Islet of Langerhans (tissue), 1 donor: ENCODE results near the gene GRIK1.

Experiments used
- FAIRE-seq: peaks from one replicate; lab custom pipeline; 2011; peaks lifted over from hg19 to GRCh38; lab: Jason Lieb, UNC

Gene GRIK1

DNA sequence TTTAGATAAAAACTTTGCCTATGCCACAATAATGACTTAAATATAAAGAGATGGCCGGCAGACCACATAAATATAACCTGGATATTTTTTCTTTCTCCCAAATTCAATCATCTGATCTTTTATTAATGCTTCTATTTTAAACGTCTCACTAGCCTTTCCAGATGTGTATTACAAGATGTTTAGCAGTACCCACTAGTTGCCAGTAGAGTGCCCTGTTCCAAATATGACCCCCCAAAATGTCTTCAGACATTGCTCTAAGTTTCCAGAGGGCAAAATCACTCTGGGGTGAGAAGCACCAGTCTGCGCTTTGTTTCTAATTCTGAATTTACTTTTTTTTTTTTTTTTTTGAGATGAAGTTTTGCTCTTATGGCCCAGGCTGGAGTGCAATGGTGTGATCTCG, 268.1 kb downstream of the GRIK1 start:
- FAIRE-seq, result no peak

DNA sequence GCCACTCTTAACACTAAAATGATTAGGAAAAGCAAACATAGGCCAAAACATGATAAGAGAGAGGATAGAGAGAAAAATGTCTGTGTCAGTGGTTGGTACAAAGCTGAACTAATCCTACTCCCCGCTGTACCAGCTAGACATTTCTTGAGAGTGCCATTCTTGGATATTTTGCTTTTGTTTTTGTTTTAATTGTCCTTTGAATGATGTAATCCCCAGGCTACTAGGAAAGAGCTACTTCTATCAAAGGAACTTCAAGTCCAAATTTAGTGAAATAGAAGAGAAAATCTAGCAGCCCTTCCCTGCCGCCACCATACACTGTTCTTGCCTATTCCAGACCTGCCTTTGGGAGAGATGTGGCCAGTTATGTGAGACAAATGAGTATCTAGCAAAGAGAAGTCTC, 269.6 kb downstream of the GRIK1 start:
- no peak for FAIRE-seq

DNA sequence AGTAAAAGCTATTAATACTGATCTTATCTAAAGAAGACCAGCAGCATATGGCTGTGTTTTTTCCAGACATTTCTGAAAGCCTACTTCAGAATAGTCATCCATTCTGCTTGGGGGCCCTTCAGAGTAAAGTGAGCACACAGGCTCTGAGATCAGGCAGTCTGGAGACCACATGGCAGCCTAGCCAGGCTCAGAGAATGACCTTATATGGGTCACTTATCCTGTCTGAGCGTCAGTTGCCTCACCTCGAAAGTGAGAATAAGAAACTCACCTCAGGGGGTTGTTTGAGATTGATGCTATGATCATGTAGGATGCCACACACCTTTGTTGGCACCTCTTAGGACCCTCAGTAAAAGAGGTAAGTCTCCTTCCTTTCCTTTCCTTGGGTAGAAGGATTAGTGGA, 270.4 kb downstream of the GRIK1 start:
- no peak for FAIRE-seq

DNA sequence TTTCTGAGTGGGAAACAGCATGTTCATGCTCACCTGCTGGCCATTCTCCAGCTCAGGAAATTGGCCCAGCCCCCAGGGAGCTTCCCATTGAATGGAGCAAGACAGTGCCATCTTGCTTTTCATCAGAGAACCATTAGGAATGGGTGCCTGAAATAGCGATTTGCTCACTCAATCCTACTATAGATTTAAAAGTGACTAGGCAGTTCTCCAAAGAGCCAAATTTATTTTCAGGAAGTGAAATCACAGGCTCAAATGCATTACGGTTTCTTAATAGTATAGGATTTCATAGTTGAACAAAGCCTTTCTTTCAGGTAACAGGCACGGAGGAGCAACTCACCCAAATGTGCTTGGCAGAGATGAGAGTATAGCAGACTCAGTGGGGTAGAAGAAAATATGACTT, 272.1 kb downstream of the GRIK1 start:
- no peak for FAIRE-seq

DNA sequence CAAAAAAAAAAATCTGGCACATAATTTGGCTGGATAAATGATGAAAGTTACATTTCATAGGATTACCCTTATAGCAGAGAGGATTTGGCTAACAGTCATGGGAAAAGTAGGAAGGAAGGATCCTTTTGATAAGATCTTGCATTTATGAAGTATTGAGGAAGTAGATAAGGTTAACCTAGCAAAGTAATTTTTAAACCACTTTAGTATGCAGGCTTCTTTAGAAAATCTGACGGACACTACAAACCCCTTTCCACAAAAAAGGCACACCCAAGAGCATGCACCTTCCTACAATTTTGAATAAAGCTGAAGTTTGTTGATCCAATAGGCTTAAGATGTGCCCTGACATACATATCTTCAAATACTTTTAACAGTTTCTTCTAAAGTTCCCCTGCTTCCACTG, 275.2 kb downstream of the GRIK1 start:
- no peak for FAIRE-seq

DNA sequence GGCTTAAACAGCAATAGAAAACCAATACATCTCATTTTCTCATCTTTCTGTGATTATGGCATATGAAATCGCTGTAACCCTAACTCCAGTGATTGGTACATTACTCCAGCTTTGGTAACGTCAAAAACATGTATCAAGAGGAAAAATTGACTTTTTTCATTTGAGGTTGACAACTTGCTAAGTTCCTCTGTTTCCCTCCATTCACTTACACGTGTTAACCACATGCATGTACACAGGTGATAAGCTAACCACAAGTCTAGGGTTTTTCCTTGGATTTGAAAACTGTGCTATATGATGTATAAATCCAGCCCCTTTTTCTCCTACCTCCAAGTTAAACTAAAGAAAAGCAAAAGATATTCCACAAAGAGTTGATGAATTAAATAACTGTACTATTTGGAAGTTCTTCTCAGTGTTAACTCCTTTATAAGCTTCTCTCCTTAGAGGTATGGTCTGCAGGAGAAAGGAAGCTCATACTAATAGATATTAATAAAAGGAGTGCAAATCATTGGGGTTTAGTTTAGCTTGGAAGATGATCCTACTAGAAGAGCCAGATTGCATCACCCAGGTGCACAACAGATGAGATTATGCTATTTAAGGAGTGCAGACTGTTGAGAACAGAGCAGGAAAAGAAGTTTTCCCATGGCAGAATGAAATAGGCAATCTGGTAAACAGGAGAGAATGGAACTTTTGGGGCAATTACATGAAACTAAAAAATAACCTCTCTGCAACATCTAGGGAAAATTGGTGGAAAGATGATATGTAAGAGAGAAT, 277.9 kb downstream of the GRIK1 start:
- FAIRE-seq, result no peak

DNA sequence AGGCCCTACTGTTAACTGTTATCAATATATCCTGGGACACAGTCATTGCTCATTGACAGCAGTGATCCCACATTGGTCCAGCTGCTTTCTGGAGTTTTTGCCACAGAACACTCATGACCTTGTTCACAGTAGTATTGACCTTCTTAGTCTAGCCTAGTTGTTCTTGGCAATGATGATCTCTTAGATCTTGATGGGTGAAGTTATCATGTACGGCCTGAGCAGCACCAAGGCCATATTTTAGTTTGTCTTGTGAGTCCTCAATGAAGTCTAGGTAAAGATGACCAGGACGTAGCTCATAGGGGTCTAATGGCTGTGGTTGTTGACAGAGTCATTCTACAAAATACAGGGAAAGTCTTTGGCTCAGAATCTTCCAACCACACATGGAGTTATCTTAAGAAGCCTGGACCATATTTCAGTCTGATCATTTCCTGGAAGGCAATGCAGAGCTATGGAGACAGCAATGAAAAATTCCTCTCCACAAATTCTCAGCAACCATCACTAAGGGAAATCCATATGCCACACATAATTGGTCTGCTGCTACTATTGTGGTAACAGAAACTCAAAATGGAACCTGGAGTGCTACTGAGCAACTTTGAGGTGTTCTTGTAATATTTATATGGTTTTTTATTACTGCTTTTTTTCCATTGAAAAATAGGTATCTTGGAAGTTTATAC, 279.6 kb downstream of the GRIK1 start:
- no peak for FAIRE-seq

DNA sequence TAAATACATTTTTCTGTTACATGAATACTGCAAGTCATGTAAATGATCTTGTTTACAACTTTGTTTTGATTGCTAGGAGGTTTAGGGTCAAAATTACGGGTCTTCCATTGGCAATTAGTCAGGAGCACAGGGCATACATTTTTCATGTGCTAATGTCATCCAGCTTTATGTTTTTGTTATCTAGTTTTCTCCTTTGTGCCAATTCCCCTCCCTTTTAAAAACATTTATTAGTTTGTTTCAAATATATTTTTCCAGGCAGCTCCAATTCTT, 280.9 kb downstream of the GRIK1 start:
- FAIRE-seq, result no peak

DNA sequence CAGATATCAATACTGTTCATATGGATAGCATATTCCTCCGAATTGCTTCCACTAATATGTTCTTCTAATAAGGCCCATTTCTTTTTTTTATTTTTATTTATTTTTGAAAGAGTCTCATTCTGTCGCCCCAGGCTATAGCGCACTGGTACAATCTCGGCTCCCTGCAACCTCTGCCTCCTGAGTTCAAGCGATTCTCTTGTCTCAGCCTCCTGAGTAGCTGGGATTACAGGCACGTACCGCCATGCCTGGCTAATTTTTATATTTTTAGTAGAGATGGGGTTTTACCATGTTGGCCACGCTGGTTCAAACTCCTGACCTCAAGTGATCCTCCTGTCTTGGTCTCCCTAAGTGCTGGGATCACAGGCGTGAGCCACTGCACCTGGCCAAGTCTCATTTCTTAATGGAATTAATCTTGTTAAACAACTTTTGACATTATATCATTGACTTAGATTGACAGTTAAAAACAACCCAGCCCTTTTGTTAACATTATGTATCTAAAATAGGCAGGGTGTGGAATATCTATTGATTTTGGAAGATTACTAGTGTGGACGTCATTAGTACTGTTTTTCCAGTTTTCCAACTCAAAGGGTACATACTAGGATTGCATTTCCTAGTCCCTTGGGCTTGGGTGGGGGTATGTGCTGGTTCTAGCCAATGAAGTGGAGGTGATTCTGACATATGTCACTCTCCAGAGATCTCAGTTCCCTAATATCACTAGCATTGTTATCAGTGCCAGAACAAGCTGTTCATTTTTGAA, 281.4 kb downstream of the GRIK1 start:
- no peak for FAIRE-seq

DNA sequence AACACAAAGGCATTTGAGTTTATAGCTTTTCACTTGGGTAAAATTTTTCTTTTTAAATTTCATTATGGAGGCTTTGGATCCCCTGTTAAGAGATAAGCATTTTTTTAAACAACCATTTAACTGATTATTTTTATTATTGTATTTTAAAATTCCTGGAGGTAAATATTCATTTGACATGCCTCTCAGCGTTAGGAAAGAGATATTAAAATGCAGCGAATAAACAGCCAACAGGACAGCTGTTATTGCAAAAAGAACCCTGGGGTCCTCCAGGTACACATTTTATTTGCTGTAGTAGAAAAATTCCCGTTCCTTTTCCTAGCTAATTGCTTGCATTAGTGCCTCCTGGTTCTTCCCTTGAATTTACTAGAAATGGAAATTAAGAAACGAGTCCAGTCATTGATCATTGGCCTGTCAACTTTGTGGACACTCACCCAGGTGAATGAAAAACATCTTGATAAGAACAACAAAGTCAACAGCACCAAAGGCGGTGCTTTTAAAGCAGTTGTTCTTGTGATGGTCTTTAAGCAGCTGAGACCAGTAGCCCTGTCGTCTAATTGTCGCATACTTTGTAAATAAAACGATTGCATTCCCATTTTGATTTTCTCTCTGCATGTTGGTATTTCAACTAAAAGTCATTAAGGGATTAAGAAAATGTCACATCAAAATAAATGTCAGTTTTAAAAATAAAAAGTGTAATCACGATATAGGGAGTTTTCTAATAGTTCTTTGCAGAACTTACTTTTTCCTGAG, 282.4 kb downstream of the GRIK1 start:
- no peak for FAIRE-seq

DNA sequence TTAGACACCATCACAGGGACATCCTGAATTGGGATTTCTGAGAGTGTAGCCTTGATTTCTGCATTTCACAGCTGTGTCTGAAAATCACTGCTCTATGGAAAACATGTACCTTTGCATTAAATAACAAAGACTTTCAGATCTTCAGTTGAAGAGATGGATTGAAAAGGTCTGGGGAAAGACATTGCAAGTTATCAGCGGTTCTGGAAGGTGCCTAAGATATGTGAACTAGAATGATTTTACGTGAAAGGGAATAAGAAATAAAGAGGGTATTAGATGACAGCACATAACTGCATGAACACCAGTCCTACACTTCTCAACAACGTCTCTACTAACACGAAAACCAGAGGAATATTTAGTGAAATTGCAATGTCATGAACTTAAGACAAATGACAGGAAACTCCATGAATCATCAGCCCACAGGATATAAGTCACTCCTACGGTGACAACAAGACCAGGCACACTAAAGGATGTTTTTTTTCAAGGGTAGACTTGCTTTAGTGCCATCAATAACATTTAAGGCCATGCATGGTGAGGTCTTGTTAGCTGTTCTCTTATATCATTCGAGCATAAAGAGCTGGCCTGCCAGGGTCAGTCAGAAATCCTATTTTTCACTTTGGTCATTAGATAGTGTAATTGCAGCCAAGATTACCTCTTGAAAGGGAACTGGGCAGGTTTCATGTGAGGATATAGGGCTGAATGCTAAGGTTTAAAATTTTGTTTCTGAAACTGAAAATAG, 283.1 kb downstream of the GRIK1 start:
- FAIRE-seq, result peak; percentile 60

DNA sequence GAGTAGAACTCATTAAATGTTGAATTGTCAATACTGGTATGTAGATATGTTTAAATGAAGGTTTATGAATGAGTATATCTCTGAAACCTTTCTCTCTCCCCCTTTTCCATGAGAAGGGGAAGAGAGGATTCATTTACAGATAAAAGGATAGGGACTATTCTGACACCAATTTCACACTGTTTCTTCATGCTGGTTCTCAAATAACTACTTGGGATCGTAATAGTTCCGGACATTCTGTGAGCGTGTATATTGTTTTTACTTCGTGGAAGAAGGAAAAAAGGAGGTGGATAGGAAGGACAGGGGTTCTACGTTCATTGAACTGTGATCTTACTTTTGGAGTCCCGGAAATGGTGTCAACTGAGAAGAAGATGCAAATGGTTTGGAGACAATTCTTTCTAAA, 284.2 kb downstream of the GRIK1 start:
- no peak for FAIRE-seq

DNA sequence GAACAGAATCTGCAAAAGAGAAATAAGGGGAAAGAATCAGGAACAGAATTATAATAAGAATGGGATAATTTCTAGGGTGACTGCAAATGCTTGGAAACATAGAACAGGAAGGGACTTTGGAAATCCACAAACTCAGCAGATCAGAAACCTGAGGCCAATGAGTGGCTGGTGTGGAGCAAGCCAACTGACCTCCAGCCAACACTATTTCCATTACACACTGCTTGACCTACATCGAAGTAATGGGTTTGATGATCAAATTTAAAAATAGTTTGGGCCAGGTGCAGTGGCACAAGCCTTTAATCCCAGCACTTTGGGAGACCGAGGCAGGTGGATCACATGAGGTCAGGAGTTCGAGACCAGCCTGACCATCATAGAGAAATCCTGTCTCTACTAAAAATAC, 284.9 kb downstream of the GRIK1 start:
- FAIRE-seq, result no peak

DNA sequence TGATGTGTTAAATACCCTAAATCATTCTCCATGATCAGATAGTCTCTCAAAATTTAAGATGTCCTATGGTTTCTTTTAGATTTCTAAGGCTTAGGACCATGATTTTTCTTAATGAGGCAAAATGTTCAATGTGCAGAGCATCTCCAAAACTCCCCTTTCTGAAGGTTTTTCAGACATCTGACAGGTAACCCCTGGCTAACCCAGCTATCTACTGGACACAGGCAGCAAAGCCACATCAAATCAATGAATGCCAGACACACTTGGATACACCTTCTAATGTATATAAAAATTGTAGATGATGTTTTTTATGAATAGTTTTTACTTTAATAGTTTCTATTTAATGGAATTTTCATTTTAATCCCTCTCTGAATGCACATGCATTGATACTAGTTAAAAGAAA, 285.6 kb downstream of the GRIK1 start:
- FAIRE-seq, result no peak

DNA sequence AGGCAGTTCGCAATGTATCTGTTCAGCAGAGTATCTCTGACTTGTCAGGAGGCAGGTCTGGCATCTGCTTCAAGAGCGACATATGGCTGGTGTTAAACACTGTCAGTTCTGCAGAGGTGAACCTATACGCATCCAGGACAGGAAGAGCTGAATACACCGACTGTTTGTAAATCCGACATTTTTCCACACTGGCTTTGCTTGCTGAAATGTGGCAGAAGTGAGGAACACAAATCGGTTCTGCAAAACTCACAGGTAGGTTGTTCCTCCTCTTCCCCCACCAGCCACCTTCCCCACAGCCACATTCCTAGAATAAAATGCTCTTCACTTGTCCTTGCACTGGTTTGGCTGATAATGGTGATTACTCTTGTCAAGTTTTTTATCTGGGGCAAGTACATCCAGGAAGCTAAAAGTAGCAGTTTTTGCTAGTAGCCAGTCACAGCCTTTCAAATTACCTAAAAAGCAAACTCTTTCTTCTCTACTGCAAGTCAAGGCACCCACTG, 289.2 kb downstream of the GRIK1 start:
- no peak for FAIRE-seq

DNA sequence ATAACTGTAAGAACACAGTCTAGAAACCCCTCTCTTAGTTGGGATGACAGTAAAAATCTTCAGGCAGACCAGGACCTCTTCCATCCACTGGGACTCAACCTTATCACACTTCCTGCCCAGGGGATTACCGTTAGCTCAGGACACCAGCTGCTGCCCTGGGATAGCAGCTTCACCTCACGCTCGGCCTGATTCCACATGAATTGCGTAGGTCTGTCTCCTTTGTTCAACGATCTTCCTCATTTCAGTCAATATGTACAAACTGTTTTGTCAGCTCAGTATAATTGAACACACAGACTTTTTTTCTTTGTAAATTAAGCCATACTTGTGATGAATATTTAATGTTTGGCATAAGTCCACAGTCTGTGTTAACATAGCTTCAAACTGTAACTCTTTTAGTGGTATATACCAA, 290.4 kb downstream of the GRIK1 start:
- FAIRE-seq, result no peak

DNA sequence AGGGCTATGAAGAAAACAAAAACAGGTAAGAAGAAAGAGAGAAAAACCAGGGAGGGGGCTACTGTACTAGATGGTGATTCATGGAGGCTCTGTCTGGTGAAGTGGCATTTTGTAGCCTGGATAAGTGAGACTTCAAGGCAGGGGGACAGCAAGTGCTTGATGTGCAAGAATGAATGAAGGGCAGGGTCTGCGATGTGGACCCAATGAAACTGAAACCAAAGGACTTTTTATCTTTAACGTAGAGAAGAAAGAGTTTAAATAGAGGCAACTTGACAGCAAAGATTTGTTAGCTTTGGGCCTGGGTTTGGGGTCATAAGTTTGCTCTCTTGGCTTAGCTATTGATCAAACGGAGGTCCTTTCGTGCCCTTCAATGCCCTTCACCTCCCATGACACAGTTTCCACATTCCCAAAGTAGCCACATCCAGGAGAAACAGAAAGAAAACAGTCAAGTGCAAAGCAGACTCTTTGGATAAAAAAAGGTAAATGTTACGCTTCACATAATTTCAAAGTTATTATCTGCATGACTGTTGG, 291.0 kb downstream of the GRIK1 start:
- no peak for FAIRE-seq

DNA sequence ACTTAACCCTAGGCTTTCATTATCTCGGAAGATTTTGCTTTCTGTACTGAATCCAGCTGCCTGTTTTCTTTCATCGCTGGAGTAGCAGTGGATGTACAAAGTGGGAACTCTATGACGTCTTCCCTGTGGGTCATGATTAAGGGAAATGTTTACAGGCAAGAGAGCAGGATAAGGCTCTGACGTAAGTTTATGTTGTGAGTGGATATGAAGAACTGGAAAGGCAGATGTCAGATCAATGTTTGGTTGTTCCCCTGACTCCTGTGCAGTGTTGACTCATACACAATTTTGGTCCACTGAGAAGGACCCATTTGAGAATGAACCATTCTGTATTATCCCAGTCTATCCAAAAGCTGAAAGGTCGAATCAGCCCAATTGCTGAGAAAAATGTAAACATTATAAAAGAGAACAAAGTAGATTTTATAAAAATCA, 292.4 kb downstream of the GRIK1 start:
- FAIRE-seq, result no peak

DNA sequence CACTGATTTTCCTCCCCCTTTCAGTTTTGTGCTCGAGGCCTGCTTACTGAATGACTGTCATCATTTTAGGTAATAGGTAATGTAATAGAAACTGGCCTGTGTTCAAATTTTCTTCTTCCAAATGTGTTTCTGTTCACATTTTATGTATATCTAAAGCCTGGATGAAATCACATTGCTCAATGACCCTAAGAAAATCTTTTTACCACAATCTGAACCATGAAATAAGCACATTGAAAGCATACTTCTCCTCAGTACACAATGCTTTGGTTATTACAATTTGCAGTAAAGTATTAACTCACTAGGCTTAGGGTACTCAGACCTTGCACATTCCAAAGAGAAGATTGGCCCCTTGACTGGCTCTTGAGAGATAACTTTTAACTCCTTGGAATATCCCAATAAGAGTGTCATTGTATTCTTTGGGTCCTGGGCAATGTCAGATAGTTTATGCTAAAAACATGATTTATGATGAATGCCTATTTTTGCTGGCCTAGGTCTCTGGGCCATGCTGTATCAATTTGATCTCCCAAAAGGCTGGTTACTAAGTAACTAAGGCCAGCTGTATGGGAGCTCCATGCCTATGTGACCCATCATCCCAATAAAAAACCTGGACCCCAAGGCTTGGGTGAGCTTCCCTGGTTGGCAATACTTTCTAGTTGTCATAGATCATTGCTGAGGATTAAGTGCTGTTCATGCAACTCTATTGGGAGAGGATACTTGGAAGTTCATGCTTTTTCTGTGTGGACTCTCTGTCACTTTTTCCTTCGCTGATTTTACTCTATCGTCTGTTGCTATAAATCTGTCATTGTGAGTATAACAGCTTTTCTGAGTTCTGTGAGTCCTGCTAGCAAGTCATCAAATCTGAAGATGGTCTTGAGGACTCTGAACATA, 293.9 kb downstream of the GRIK1 start:
- FAIRE-seq, result no peak

DNA sequence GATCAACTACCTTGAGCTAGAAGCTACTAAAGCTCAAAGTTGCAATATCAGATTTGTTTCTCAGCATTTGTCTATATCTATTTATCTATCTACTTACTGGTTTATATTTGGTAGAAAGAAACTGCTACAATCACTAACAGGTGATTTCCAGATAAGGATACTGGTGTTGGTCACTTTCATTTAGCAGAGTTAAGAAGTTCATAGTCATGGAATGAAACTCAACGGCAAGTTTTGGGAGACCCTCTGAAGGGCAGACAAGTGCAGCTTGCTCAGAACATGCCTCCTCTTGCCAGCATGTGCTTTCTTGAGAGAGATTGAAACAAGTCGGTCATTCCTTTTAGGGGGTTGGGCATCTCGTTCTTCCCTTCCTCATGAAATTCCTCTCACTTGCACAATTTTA, 296.5 kb downstream of the GRIK1 start:
- no peak for FAIRE-seq
